GM12891 (cell line): ENCODE data around the gene PALS2.

Source experiments
- POLR2A ChIP-seq: IDR thresholded peaks from 2 replicates; pipeline ENCODE4 v1.6.1; 2011; ENCODE audit warnings: low read depth, low read length, control low read depth
- POLR2AphosphoS5 ChIP-seq: IDR thresholded peaks from 2 replicates; pipeline ENCODE4 v1.6.1; 2011; ENCODE audit warnings: low read depth, low read length, control low read depth
- POU2F2 ChIP-seq: IDR thresholded peaks from 2 replicates; pipeline ENCODE4 v1.6.1; 2011; ENCODE audit warnings: low read depth, mild to moderate bottlenecking, control low read depth, low read length, moderate library complexity
- SPI1 ChIP-seq: IDR thresholded peaks from 2 replicates; pipeline ENCODE4 v1.6.1; 2011; ENCODE audit warnings: low read depth, low read length, control low read depth
- TAF1 ChIP-seq: IDR thresholded peaks from 2 replicates; pipeline ENCODE4 v1.6.1; 2011; ENCODE audit warnings: low read depth, low read length, control low read depth

DNA sequence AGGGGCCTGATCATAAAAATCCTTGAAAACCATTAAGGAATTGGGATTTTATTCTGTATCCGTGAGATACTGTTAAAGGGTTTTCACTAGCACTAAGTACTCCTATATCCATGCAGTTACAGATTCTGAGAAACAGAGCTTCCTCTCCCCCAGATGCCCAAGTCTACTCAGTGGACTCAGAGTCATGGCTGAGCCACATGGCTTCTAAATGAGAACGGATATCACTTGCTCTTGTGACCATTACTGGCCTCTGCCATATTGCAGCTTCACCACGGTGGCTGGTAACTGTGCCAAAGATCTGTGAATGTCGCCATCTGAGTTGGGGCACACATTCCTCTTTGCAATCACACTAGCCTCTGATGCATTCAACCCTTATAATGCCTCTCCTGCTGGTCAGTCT is 42.0 kb upstream of the PALS2 start:
- TF ChIP-seq POLR2A = no peak
- TF ChIP-seq POLR2AphosphoS5 = no peak
- TF ChIP-seq SPI1 = no peak
- no peak for TF ChIP-seq TAF1
- TF ChIP-seq POU2F2 = no peak
